Ascending aorta (tissue), 2 donors: ENCODE measurements around the gene CEP85. TPM values are rescaled to one million over a fixed set of nuclear protein-coding genes. Genes with fewer than 3 reads are reported as not detected.

Experiments
- DNase-seq, 2 donors: peaks; one replicate each; pipeline ENCODE4 v3.0.0-alpha.2; 2019; ENCODE audit warnings: low spot score in 2 of 2
- H3K27ac ChIP-seq, 2 donors: fragments of 200-600 bp; sonication (generic); one replicate each; pipeline ENCODE4 v1.5.1; 2016 to 2017; ENCODE audit warnings: mild to moderate bottlenecking in 1 of 2
- H3K27me3 ChIP-seq: fragments of 200-600 bp; sonication (generic); one replicate; pipeline ENCODE4 v1.5.1; 2017
- H3K36me3 ChIP-seq, 2 donors: fragments of 200-600 bp; sonication (generic); one replicate each; pipeline ENCODE4 v1.5.1; 2016
- H3K4me1 ChIP-seq, 2 donors: fragments of 200-600 bp; sonication (generic); one replicate each; pipeline ENCODE4 v1.5.1; 2016 to 2017; ENCODE audit warnings: mild to moderate bottlenecking in 1 of 2
- H3K4me3 ChIP-seq, 2 donors: fragments of 200-600 bp; sonication (generic); one replicate each; pipeline ENCODE4 v1.5.1; 2016 to 2017; ENCODE audit warnings: mild to moderate bottlenecking in 1 of 2
- H3K9me3 ChIP-seq, 2 donors: fragments of 200-600 bp; sonication (generic); one replicate each; pipeline ENCODE4 v1.5.1; 2016
- intact Hi-C: fragments of 100-400 bp; cut with DNase I; formaldehyde crosslinking; loops from one replicate; pipeline ENCODE4 v1.15.1; 2023
- total RNA-seq: library from RNA; depleted of rRNA; stranded (reverse); fragments of >200 nt; gene quantifications from one replicate; pipeline ENCODE4 v1.1.0, GENCODE V29; 2016
- TF ChIP-seq, protein P1 (sequence below), 3 experiments: fragments of 200-600 bp in 2 of 3; fragments of 450-650 bp in 1 of 3; sonication (generic) in 2 of 3; IDR thresholded peaks; one replicate each; pipeline ENCODE4 v1.5.1; 2016 to 2019; ENCODE audit warnings: antibody characterized with exemption in 3 of 3, mild to moderate bottlenecking in 1 of 3, moderate library complexity in 1 of 3

CEP85 gene
- total RNA-seq, 1 donor from 2014 or later: 5.0 TPM

DNA sequence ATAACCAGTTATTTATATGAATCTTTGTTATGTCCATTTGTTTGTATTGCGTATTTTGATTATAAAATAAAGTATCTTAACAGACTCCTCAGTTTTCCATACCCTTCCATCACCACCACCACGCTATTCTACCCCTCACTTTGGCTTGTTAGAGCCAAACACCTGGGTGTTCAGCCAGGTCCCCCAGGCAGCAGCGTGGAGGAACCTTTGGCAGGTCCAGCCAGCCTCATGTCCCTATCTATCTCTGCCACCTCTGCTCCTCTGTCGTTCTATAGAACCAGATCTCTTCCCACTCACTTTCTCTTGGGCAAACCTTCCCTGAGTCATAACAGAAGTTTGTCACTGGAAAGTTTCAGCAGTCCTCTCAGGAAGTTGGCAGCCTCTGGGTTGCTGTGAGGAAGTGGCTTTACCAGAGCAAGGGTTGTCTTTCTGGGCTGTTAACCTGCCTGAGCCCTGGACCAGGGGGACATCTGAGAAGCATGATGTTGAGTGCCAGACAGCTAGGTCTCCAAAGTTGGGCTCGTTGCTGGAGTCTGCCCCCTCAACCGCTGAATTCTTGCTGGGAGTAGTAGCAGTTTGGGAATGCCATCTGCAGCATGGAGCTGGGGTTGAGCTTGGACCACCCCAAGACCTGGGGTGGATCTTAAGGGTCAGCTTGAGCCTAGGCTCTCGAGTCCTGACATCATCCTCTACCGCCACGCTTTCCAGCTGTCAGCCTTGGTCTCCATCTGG lies 44.9 kb downstream of the CEP85 start:
- peak in 1 of 2 donors; percentile 87 for DNase-seq

DNA sequence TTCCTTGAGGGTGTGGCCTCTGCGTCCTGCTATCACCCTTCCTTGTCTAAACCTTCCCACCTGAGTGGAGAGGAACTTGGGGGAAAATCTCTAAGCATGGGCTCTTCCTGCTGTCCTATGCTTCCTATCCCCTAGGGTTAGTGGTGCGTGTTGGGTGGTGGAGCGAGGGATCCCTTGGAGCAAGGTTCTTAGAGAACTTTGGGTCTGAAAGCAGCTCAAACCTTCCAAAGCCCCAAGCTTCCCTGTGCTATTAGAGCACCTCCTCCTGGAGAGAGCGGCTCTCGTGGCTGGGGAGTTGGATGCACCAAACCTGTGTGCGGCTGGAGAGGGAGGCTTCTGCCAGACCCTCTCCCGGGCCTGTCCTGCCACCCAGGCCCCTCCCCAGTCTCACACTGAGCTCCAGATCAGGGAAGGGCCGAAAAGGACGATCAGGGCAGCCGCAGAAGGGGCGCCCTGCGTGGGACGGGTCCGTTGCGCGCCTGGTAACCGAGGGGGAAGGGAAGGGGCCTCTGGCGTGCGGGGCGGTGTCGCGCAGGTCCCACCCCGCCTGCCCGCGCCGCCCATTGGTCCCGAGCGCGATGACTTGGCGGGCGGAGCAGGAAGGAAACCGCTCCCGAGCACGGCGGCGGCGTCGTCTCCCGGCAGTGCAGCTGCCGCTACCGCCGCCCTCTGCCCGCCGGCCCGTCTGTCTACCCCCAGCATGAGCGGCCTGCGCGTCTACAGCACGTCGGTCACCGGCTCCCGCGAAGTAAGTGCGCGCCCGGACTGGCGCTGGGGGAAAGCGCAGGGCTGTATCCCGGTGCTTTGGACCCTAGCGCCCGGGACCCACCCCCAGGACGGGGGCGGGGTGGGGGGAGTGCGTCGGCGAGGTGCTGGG lies 45.7 kb downstream of the CEP85 start, which contains the start of gene SH3BGRL3:
SH3BGRL3 (plus strand) TSS at position 631 of the 877 bp plus-strand sequence; CDS start at position 701, 70 bp downstream.
- no peaks in the 10 kb centered on the region for H3K36me3 ChIP-seq
- H3K27ac ChIP-seq: peak within 1 kb of the TSS; percentile 90 to 99
- no peaks in the 10 kb centered on the region for H3K9me3 ChIP-seq
- H3K27me3 ChIP-seq: no peaks in the 10 kb centered on the region
- intact Hi-C loops: loop anchor here (2.0 kb wide), 2 partner anchors 111 to 169 kb away; partner anchors contain the start of genes C1orf232, PDIK1L and ZNF593
- H3K4me3 ChIP-seq: peak within 1 kb of the TSS; percentile 73 to 91
- peaks cover 33 to 61% of the 10 kb centered on the region in 2 donors for H3K4me1 ChIP-seq
- TF ChIP-seq, protein P1, sequence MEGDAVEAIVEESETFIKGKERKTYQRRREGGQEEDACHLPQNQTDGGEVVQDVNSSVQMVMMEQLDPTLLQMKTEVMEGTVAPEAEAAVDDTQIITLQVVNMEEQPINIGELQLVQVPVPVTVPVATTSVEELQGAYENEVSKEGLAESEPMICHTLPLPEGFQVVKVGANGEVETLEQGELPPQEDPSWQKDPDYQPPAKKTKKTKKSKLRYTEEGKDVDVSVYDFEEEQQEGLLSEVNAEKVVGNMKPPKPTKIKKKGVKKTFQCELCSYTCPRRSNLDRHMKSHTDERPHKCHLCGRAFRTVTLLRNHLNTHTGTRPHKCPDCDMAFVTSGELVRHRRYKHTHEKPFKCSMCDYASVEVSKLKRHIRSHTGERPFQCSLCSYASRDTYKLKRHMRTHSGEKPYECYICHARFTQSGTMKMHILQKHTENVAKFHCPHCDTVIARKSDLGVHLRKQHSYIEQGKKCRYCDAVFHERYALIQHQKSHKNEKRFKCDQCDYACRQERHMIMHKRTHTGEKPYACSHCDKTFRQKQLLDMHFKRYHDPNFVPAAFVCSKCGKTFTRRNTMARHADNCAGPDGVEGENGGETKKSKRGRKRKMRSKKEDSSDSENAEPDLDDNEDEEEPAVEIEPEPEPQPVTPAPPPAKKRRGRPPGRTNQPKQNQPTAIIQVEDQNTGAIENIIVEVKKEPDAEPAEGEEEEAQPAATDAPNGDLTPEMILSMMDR (IDR thresholded peaks at IDR 0.05): peak in 2 of 3 experiments; percentile 35 to 56
- DNase-seq: peak; percentile 64 to 94

More for the DNA sequence above, 44.9 kb downstream of the CEP85 start:
- no peaks in the 10 kb centered on the region for H3K36me3 ChIP-seq
- TF ChIP-seq, protein P1 (IDR thresholded peaks at IDR 0.05): no peak
- no peaks in the 10 kb centered on the region for H3K27me3 ChIP-seq
- intact Hi-C loops: loop anchor here (1.0 to 2.0 kb wide), 3 partner anchors 28 to 168 kb away; partner anchors contain the start of genes C1orf232, PDIK1L and ZNF593
- peak overlapping the region; percentile 90 to 99 for H3K27ac ChIP-seq
- peaks cover 29 to 54% of the 10 kb centered on the region in 2 donors for H3K4me1 ChIP-seq
- H3K4me3 ChIP-seq: peak overlapping the region; percentile 73 to 91
- H3K9me3 ChIP-seq: no peaks in the 10 kb centered on the region

DNA sequence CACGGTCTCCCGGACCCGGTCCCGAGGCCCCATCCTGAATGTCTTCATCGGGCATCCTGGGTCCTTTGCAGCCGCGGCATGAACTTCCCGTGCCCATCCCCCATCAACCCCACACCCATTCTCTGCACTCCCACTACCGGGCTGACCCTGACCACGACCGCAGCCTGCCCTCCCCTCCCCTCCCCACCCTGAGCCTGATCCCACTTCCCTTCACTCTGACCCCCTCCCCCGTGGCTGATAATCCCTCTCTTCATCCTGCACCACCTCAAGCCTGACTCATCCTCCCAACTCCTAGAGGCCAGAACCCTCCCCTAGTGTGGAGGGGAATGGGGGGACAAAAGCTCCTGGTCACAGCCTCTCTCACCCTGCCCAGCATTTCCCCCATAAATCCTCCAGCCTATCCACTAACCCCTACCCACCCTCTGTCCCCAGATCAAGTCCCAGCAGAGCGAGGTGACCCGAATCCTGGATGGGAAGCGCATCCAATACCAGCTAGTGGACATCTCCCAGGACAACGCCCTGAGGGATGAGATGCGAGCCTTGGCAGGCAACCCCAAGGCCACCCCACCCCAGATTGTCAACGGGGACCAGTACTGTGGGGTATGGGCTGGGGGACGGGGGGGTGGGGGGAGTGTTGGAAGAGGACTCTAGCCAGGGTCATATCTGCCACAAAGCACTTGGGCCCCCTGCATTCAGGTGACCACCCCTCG lies 46.5 kb downstream of the CEP85 start:
- H3K27ac ChIP-seq: peak overlapping the region; percentile 90 to 99
- H3K9me3 ChIP-seq: no peaks in the 10 kb centered on the region
- no peaks in the 10 kb centered on the region for H3K36me3 ChIP-seq
- DNase-seq: no peak
- H3K4me3 ChIP-seq: peak overlapping the region; percentile 73 to 91
- intact Hi-C loops: no loop called here
- peaks cover 31 to 66% of the 10 kb centered on the region in 2 donors for H3K4me1 ChIP-seq
- no peaks in the 10 kb centered on the region for H3K27me3 ChIP-seq
- TF ChIP-seq, protein P1 (IDR thresholded peaks at IDR 0.05): no peak

DNA sequence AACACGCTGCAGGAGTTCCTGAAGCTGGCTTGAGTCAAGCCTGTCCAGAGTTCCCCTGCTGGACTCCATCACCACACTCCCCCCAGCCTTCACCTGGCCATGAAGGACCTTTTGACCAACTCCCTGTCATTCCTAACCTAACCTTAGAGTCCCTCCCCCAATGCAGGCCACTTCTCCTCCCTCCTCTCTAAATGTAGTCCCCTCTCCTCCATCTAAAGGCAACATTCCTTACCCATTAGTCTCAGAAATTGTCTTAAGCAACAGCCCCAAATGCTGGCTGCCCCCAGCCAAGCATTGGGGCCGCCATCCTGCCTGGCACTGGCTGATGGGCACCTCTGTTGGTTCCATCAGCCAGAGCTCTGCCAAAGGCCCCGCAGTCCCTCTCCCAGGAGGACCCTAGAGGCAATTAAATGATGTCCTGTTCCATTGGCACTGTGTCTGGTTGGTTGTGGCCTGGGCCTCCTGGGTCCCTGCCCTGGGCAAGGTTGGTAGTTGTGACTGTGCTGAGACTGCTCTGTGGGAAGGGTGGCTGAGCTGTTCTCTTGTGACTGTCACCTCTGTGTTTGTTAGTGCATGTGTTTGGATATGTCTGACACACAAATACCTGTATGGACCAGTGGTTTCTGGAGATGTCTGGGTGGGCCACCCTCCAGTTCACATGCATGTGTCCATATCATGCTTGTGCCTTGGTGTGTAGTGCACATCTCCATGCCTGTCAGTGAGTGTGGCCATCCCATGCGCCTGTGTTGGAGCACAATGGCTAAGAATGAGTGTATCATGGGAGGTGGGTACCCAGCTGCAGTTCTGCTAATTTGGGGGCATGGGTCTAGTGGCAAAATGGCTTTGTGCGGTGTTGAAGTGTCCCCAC lies 47.3 kb downstream of the CEP85 start:
- Histone ChIP-seq H3K4me3 (peak overlapping the region; percentile 73 to 91), H3K27me3 (no peaks in the 10 kb centered on the region), H3K4me1 (peaks cover 24 to 59% of the 10 kb centered on the region in 2 donors), H3K9me3 (no peaks in the 10 kb centered on the region), H3K36me3 (no peaks in the 10 kb centered on the region), H3K27ac (peak overlapping the region; percentile 90 to 99)
- TF ChIP-seq, protein P1 (IDR thresholded peaks at IDR 0.05): no peak
- intact Hi-C loops: no loop called here
- DNase-seq: no peak
